ENCODE results near the gene TAF6L. TPM values are rescaled to one million over a fixed set of nuclear protein-coding genes. Genes with fewer than 3 reads are reported as not detected.

Gene TAF6L
- total and polyA plus RNA-seq, 9 of the 15 experiments (the other 6 are each of a cell fraction or from before 2014, with no cell fraction given) = 0.04 to 45.5 (median 20.8) TPM

DNA sequence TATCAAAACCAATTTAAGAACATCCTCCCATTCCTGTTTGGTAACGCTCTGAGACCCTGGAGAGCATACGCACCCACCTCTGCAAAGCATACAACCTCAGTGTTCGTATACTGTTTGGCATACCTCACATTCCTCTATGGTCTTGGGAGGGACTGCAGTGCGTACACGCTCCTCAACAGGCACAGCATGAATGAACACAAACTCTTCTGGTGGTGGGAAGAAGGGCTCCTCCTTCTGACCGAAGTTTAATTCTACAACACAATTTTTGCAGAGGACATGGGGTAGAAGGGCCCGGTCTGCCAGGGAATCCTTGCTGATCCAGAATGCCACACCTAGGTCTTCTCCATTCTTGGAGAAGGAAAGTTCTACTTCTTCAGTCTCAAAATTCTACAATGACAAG, 49.2 kb upstream of the TAF6L start:
- peaks cover 6% of the 10 kb centered on the region; the same call in 1 of the 2 replicates for H4K20me1 ChIP-seq (replicated peaks; ENCODE audit: control insufficient read depth, insufficient read depth, low read length)
- H3K4me1 ChIP-seq (replicated peaks in 1 of 2; ENCODE audit: control insufficient read depth in 2 of 2, insufficient read depth in 2 of 2, low read length in 2 of 2) = peaks cover 8 to 9% of the 10 kb centered on the region in 2 experiments; a peak in 4 of 5 replicates
- H2AFZ ChIP-seq (ENCODE audit: low read depth, low read length) = no peak overlapping the region
- FAIRE-seq (no peak), ATAC-seq (no peak; the same call in 2 of the 3 replicates), DNase-seq (ENCODE audit: extremely low read depth in 1 of 4, low spot score in 3 of 4) (peak in 1 of 4 experiments; percentile 24)
- peaks cover 74% of the 10 kb centered on the region for H3K79me2 ChIP-seq (ENCODE audit: control insufficient read depth, insufficient read depth, low read length)
- ChIA-PET POLR2A (interaction anchor here (1.1 kb wide), 1 partner anchor 120 kb away, joined by 3 read pairs; no protein-coding TSS in a partner anchor), CTCF (ENCODE audit: low intra/inter-chr PET ratio) (no interaction called here)
- BruUV-seq (replicated peaks) = TSS peak; percentile 38
- H3K27ac ChIP-seq (ENCODE audit: extremely low read depth, low read depth, low read length) = no peak overlapping the region
- no peaks in the 10 kb centered on the region for H3K27me3 ChIP-seq (ENCODE audit: control insufficient read depth in 2 of 2, insufficient read depth in 2 of 2, low read length in 2 of 2)
- intact Hi-C loops (cut with micrococcal nuclease) (loop anchor here (10.0 kb wide), 1 partner anchor 123 kb away; no protein-coding TSS in a partner anchor), in situ Hi-C loops (cut with MboI) (no loop called here)
- no peak overlapping the region for H3K4me2 ChIP-seq (ENCODE audit: insufficient read depth, low read length)
- H3K4me3 ChIP-seq = no peak overlapping the region
- WGBS (ENCODE audit: insufficient coverage, low coverage, missing lambda C conversion rate) = 96% methylated on average over 7 of the region's 7 CpGs
- no peak overlapping the region for H3K9ac ChIP-seq (ENCODE audit: insufficient read depth in 1 of 2, low read depth in 2 of 2, low read length in 2 of 2)
- H3K9me1 ChIP-seq (ENCODE audit: control insufficient read depth, insufficient read depth, low read length) = no peaks in the 10 kb centered on the region
- no peaks in the 10 kb centered on the region for H3K9me3 ChIP-seq (replicated peaks; ENCODE audit: control insufficient read depth, insufficient read depth, low read depth, low read length)
- peaks cover 90% of the 10 kb centered on the region for H3K36me3 ChIP-seq (ENCODE audit: control insufficient read depth, insufficient read depth, low read length)
- TF ChIP-seq FOXA1 (IDR thresholded peaks at IDR 0.05; ENCODE audit: borderline replicate concordance) = no peak
- TF ChIP-seq PCBP2 (IDR thresholded peaks at IDR 0.05; ENCODE audit: low read depth, low read length, poor library complexity, severe bottlenecking) = no peak
- no peak for TF ChIP-seq RB1 (IDR thresholded peaks at IDR 0.05; ENCODE audit: low read depth)
- no peak for TF ChIP-seq SNRNP70 (optimal IDR thresholded peaks at IDR 0.05; ENCODE audit: low read depth, low read length)
- TF ChIP-seq, protein P1, sequence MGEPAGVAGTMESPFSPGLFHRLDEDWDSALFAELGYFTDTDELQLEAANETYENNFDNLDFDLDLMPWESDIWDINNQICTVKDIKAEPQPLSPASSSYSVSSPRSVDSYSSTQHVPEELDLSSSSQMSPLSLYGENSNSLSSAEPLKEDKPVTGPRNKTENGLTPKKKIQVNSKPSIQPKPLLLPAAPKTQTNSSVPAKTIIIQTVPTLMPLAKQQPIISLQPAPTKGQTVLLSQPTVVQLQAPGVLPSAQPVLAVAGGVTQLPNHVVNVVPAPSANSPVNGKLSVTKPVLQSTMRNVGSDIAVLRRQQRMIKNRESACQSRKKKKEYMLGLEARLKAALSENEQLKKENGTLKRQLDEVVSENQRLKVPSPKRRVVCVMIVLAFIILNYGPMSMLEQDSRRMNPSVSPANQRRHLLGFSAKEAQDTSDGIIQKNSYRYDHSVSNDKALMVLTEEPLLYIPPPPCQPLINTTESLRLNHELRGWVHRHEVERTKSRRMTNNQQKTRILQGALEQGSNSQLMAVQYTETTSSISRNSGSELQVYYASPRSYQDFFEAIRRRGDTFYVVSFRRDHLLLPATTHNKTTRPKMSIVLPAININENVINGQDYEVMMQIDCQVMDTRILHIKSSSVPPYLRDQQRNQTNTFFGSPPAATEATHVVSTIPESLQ (CRISPR knock-in tag; IDR thresholded peaks at IDR 0.05) = no peak
- TF ChIP-seq, protein P2, sequence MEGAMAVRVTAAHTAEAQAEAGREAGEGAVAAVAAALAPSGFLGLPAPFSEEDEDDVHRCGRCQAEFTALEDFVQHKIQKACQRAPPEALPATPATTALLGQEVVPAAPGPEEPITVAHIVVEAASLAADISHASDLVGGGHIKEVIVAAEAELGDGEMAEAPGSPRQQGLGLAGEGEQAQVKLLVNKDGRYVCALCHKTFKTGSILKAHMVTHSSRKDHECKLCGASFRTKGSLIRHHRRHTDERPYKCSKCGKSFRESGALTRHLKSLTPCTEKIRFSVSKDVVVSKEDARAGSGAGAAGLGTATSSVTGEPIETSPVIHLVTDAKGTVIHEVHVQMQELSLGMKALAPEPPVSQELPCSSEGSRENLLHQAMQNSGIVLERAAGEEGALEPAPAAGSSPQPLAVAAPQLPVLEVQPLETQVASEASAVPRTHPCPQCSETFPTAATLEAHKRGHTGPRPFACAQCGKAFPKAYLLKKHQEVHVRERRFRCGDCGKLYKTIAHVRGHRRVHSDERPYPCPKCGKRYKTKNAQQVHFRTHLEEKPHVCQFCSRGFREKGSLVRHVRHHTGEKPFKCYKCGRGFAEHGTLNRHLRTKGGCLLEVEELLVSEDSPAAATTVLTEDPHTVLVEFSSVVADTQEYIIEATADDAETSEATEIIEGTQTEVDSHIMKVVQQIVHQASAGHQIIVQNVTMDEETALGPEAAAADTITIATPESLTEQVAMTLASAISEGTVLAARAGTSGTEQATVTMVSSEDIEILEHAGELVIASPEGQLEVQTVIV (CRISPR knock-in tag; IDR thresholded peaks at IDR 0.05; ENCODE audit: borderline replicate concordance) = no peak
- no peak for TF ChIP-seq RFX7 (CRISPR knock-in tag; IDR thresholded peaks at IDR 0.05)
- no peak for TF ChIP-seq JUN (IDR thresholded peaks at IDR 0.05; ENCODE audit: borderline replicate concordance, low read depth, low read length)
- TF ChIP-seq JUN (CRISPR knock-in tag; IDR thresholded peaks at IDR 0.05; ENCODE audit: borderline replicate concordance) = no peak
